ENCODE data around the gene SERPINA5.

DNA sequence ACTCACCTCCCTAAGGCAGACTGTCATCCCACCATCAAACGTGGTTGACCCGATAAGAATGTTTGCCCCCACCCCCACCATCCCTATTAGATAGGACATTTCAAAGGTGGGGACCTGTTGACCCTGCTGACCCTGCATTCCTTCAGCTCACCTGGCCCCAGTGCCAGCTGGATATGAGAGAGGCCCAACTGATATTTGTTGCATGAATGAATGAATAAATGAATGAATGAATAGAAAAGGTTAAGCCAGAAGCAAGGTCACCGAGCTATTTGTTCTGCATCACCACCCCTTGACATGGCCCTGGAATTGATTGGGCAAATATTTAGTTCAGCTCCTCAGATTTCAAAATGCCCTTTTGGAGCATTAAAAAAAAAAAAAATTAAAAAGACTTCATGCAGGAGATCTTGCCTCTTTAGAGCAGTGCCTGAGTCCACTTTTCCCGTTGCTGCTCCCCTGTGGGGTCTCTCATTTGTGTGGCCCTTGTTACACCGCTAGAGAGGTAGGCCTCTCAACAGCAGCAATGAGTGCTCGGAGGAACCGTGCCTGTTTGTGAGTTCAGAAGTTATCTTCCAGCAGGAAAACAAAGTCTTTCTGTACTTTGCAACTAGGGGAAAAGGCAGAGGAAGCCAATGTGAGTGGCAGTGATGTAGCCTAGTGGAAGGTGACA, 8.5 kb upstream of the SERPINA5 start:
- TF ChIP-seq, protein P1, sequence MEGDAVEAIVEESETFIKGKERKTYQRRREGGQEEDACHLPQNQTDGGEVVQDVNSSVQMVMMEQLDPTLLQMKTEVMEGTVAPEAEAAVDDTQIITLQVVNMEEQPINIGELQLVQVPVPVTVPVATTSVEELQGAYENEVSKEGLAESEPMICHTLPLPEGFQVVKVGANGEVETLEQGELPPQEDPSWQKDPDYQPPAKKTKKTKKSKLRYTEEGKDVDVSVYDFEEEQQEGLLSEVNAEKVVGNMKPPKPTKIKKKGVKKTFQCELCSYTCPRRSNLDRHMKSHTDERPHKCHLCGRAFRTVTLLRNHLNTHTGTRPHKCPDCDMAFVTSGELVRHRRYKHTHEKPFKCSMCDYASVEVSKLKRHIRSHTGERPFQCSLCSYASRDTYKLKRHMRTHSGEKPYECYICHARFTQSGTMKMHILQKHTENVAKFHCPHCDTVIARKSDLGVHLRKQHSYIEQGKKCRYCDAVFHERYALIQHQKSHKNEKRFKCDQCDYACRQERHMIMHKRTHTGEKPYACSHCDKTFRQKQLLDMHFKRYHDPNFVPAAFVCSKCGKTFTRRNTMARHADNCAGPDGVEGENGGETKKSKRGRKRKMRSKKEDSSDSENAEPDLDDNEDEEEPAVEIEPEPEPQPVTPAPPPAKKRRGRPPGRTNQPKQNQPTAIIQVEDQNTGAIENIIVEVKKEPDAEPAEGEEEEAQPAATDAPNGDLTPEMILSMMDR (conservative IDR thresholded peaks at IDR 0.05), result no peak
- TF ChIP-seq EZH2 (IDR thresholded peaks at IDR 0.05; ENCODE audit: low read depth), result no peak

Measured in PC-9 (cell line).